GM12873 (cell line): ENCODE measurements around the gene KIF4A.

Source experiments
- TF ChIP-seq, protein P1 (sequence below): IDR thresholded peaks from 2 replicates; pipeline ENCODE4 v1.5.1; 2012; ENCODE audit warnings: low read depth, mild to moderate bottlenecking, moderate library complexity, low read length, control low read depth; ENCODE audit not compliant: insufficient read depth; ENCODE audit errors: missing control alignments

KIF4A gene

GRCh38 chrX:70446380-70447350 is 156.8 kb downstream of the KIF4A start:
- TF ChIP-seq, protein P1, sequence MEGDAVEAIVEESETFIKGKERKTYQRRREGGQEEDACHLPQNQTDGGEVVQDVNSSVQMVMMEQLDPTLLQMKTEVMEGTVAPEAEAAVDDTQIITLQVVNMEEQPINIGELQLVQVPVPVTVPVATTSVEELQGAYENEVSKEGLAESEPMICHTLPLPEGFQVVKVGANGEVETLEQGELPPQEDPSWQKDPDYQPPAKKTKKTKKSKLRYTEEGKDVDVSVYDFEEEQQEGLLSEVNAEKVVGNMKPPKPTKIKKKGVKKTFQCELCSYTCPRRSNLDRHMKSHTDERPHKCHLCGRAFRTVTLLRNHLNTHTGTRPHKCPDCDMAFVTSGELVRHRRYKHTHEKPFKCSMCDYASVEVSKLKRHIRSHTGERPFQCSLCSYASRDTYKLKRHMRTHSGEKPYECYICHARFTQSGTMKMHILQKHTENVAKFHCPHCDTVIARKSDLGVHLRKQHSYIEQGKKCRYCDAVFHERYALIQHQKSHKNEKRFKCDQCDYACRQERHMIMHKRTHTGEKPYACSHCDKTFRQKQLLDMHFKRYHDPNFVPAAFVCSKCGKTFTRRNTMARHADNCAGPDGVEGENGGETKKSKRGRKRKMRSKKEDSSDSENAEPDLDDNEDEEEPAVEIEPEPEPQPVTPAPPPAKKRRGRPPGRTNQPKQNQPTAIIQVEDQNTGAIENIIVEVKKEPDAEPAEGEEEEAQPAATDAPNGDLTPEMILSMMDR, result no peak

- TF ChIP-seq, protein P1, result no peak
These were observed 159.6 kb downstream of the KIF4A start for GRCh38 chrX:70449457-70449966.

GRCh38 chrX:70452143-70452733 is 162.3 kb downstream of the KIF4A start:
- TF ChIP-seq, protein P1, result peak; percentile 73

DNA sequence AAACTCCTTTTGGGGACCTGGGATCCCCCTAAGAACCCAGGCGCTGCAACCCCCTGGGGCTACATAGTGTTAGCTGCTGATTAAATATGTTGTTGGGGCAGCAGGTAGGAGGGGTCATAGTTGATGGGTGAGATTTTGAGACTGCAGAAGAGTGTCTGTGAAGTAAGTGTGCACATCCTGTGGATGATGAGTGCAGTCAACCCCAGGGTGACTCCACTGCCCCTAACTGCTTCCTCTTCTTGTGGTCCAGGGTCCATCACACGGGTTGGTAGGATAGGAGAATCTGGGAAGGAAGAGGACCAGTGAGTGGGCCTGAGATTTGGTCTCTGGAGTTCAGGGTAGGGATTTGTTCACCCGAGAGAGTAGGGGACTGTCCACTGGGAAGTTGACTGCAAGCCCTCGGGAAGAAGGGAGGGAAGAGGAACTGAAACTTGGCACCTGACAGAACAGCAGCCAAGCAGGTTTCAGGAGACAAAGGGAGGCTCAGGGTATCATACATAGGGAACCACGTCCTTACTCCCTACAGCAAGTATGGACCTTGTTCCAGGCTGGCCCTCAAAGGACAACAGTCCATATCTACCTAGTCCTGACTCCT is 163.2 kb downstream of the KIF4A start:
- TF ChIP-seq, protein P1, result no peak

DNA sequence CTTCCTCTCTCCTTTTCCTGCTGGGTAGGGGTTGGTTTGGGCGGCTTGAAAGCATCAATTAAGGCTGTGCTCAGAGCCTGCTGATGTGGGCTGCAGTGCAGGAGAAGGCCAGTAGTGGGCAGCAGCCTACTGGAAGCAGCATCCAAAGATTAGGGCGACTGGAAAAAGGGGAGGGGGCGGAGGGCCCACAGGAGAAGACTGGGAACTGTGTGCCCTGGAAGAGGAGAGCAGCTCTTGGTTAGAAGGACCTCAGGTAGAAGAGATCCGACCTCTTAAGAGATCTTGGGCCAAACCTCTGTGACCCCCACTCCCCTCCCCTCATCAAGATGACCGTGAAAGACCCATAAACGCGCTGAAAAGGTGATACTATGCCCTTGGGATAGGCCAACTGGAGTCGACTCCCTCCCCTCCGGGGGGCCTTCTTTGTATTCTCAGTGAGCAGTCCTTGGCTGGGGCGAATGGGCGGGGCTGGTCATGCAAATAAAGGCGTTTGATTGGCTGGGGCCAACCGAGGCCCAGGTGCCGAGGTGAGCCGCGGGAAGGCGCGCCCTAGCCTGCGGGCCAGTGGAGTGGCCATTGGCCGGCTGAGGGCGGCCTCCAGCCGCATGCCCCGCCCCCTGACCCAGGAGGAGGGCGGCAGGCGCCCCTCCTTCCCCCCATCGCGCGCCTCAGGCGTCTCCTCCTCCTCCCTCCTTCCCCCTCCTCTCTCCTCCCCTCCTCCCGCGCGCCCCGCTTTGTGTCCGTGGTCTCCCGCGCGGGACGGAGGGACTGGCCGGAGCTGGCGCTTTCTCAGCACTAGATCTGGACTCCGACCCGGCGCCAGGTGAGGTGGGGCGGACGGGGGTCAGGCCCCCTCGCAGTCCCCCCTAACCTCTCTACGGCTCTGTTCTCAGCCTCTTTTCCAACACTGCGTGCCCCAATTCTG is 164.8 kb downstream of the KIF4A start:
- TF ChIP-seq, protein P1, result peak; percentile 84

GRCh38 chrX:70455366-70456202 is 165.7 kb downstream of the KIF4A start:
- TF ChIP-seq, protein P1, result no peak
